ENCODE measurements around the gene GRIN3B. TPM values are rescaled to one million over a fixed set of nuclear protein-coding genes. Genes with fewer than 3 reads are reported as not detected.

Gene GRIN3B
- total RNA-seq, 1 donor from 2014 or later = 0.65 TPM

GRCh38 chr19:960020-960419 is 40.2 kb upstream of the GRIN3B start:
- H3K27ac Mint-ChIP-seq = peak overlapping the region; percentile 34
- H3K36me3 Mint-ChIP-seq = peaks cover 11% of the 10 kb centered on the region
- no peaks in the 10 kb centered on the region for H3K27me3 Mint-ChIP-seq
- DNase-seq (ENCODE audit: extremely low spot score, unreplicated experiment) = no peak
- peak overlapping the region; percentile 59 for H3K4me3 Mint-ChIP-seq
- TF ChIP-seq CTCF (conservative IDR thresholded peaks at IDR 0.05) = peak; percentile 19
- no peaks in the 10 kb centered on the region for H3K9me3 Mint-ChIP-seq
- peaks cover 20% of the 10 kb centered on the region for H3K4me1 Mint-ChIP-seq (ENCODE audit: unreplicated experiment)

GRCh38 chr19:960601-960938 is 39.6 kb upstream of the GRIN3B start:
- Mint-ChIP-seq H3K4me3 (peak overlapping the region; percentile 31), H3K4me1 (ENCODE audit: unreplicated experiment) (peaks cover 23% of the 10 kb centered on the region), H3K27me3 (no peaks in the 10 kb centered on the region), H3K27ac (peak overlapping the region; percentile 34), H3K36me3 (peaks cover 15% of the 10 kb centered on the region), H3K9me3 (no peaks in the 10 kb centered on the region)
- DNase-seq (ENCODE audit: extremely low spot score, unreplicated experiment) = no peak
- TF ChIP-seq CTCF (conservative IDR thresholded peaks at IDR 0.05) = no peak

- H3K36me3 Mint-ChIP-seq = peaks cover 15% of the 10 kb centered on the region
- no peak for DNase-seq (ENCODE audit: extremely low spot score, unreplicated experiment)
- H3K9me3 Mint-ChIP-seq = no peaks in the 10 kb centered on the region
- H3K27me3 Mint-ChIP-seq = no peaks in the 10 kb centered on the region
- TF ChIP-seq CTCF (conservative IDR thresholded peaks at IDR 0.05) = no peak
- peak overlapping the region; percentile 98 for H3K27ac Mint-ChIP-seq
- H3K4me1 Mint-ChIP-seq (ENCODE audit: unreplicated experiment) = peaks cover 17% of the 10 kb centered on the region
- H3K4me3 Mint-ChIP-seq = peak overlapping the region; percentile 75
Measured at GRCh38 chr19:961866-962620, 38.2 kb upstream of the GRIN3B start.

DNA sequence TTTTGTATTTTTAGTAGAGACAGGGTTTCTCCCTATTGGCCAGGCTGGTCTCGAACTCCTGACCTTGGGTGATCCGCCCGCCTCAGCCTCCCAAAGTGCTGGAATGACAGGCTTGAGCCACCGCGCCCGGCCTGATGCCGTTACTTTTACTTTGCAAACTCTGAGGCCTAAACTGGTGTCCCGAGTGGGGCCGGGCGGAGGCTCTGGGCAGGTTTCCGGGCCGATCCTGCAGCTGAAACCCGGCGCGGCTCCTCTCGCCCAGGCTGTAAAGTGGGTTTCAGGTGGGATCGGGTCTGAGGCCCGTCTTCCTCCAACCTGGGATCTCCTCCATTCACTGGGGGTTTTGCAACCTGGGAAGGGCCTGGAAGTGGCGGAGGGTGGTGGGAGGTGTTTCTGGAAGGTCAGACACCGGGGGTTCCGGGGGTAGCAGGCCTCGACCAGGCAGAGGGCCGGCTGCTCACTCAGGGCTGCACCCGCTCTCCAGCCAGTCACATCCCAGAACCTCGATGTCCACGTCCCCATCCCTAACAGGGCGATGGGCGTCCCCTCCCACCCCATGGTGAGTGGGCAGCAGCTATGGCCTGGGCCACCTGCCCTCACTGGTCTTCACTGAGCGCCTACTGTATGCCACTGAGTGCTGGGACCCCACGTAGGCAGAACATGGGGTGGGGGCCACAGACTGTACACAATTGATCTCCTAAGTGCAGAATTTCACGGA is 37.4 kb upstream of the GRIN3B start:
- no peaks in the 10 kb centered on the region for H3K9me3 Mint-ChIP-seq
- no peak for DNase-seq (ENCODE audit: extremely low spot score, unreplicated experiment)
- peak overlapping the region; percentile 98 for H3K27ac Mint-ChIP-seq
- TF ChIP-seq CTCF (conservative IDR thresholded peaks at IDR 0.05) = no peak
- peaks cover 17% of the 10 kb centered on the region for H3K4me1 Mint-ChIP-seq (ENCODE audit: unreplicated experiment)
- H3K36me3 Mint-ChIP-seq = peaks cover 19% of the 10 kb centered on the region
- peak overlapping the region; percentile 51 for H3K4me3 Mint-ChIP-seq
- H3K27me3 Mint-ChIP-seq = no peaks in the 10 kb centered on the region

GRCh38 chr19:963486-963951 is 36.7 kb upstream of the GRIN3B start:
- Mint-ChIP-seq H3K36me3 (peaks cover 22% of the 10 kb centered on the region), H3K4me3 (peak overlapping the region; percentile 51), H3K9me3 (no peaks in the 10 kb centered on the region), H3K27me3 (no peaks in the 10 kb centered on the region), H3K27ac (peak overlapping the region; percentile 56), H3K4me1 (ENCODE audit: unreplicated experiment) (peaks cover 17% of the 10 kb centered on the region)
- TF ChIP-seq CTCF (conservative IDR thresholded peaks at IDR 0.05) = no peak
- DNase-seq (ENCODE audit: extremely low spot score, unreplicated experiment) = no peak
